ENCODE data around the gene DUSP15. TPM values are rescaled to one million over a fixed set of nuclear protein-coding genes. Genes with fewer than 3 reads are reported as not detected.

The DUSP15 gene
- total and polyA plus RNA-seq, 2 of the 8 experiments (the other 6 are each of a cell fraction or from before 2014, with no cell fraction given) = 0.91 to 3.2 TPM

GRCh38 chr20:31858760-31859083, 11.6 kb downstream of the DUSP15 start:
- no peak overlapping the region for H2BK15ac ChIP-seq (ENCODE audit: low read length)
- no peak overlapping the region for H2BK12ac ChIP-seq (ENCODE audit: low read depth, low read length)
- H3K9me3 ChIP-seq (ENCODE audit: insufficient read depth in 2 of 2, low read depth in 1 of 2, low read length in 1 of 2) = no peaks in the 10 kb centered on the region
- 83% methylated on average over 3 of the region's 3 CpGs; no CpG with 5 or more reads in 1 of the 2 experiments for WGBS, 2 experiments (ENCODE audit: extremely low coverage in 1 of 2, insufficient coverage in 1 of 2, insufficient read length in 1 of 2, insufficient replicate concordance in 2 of 2, low coverage in 1 of 2, low lambda C conversion rate in 2 of 2, missing lambda C conversion rate in 1 of 2)
- H3K23ac ChIP-seq (ENCODE audit: insufficient read length) = no peak overlapping the region
- ChIA-PET CTCF (ENCODE audit: partially characterized antibody) (interaction anchor here (0.6 to 2.7 kb wide), 6 partner anchors 12 to 172 kb away, joined by 3 to 16 read pairs (median 6); no protein-coding TSS in a partner anchor), POLR2A (ENCODE audit: partially characterized antibody) (interaction anchor here (1.6 kb wide), 1 partner anchor 173 kb away, joined by 3 read pairs; no protein-coding TSS in a partner anchor)
- H2BK5ac ChIP-seq (ENCODE audit: low read depth, low read length) = no peak overlapping the region
- no peaks in the 10 kb centered on the region for H3K79me2 ChIP-seq (ENCODE audit: control insufficient read depth in 1 of 2, insufficient read depth in 2 of 2, low read length in 2 of 2)
- peaks cover 15% of the 10 kb centered on the region for H3K23me2 ChIP-seq (ENCODE audit: low read depth, low read length)
- H3K9ac ChIP-seq (replicated peaks in 1 of 4; ENCODE audit: extremely low read depth in 1 of 4, low read depth in 3 of 4, low read length in 3 of 4) = no peak overlapping the region
- H3K4me2 ChIP-seq (ENCODE audit: insufficient read depth in 1 of 2, low read depth in 2 of 2, low read length in 2 of 2) = no peak overlapping the region
- no peaks in the 10 kb centered on the region for H3K79me1 ChIP-seq (ENCODE audit: low read depth, low read length)
- FAIRE-seq (no peak), DNase-seq (ENCODE audit: low read depth in 1 of 2, low spot score in 2 of 2) (no peak)
- H3K56ac ChIP-seq (replicated peaks; ENCODE audit: insufficient read length, low read depth, low read length) = no peak overlapping the region
- H4K5ac ChIP-seq (ENCODE audit: insufficient read length, low read depth, low read length) = no peak overlapping the region
- H3K4me3 ChIP-seq (ENCODE audit: extremely low read depth in 1 of 4, insufficient read depth in 2 of 4, low read depth in 3 of 4, low read length in 4 of 4) = no peak overlapping the region
- H3K4ac ChIP-seq (replicated peaks; ENCODE audit: insufficient read length, low read depth, low read length) = no peak overlapping the region
- no peak overlapping the region for H3K27ac ChIP-seq (ENCODE audit: low read depth, low read length)
- no peak overlapping the region for H4K91ac ChIP-seq (replicated peaks; ENCODE audit: insufficient read length, low read length)
- peaks cover 3 to 34% (median 18%) of the 10 kb centered on the region in 4 experiments for H3K4me1 ChIP-seq (replicated peaks in 1 of 4; ENCODE audit: control insufficient read depth in 3 of 4, insufficient read depth in 4 of 4, low read length in 3 of 4)
- H2BK120ac ChIP-seq (replicated peaks; ENCODE audit: low read depth, low read length) = no peak overlapping the region
- H2BK20ac ChIP-seq (ENCODE audit: low read length) = no peak overlapping the region
- H3K36me3 ChIP-seq (ENCODE audit: control insufficient read depth in 2 of 4, insufficient read depth in 4 of 4, low read length in 3 of 4) = no peaks in the 10 kb centered on the region
- no peak overlapping the region for H2AK5ac ChIP-seq (ENCODE audit: low read depth, low read length)
- no peak overlapping the region for H3K18ac ChIP-seq (ENCODE audit: extremely low read depth, low read length)
- no peak for TF ChIP-seq HDAC2 (IDR thresholded peaks at IDR 0.05; ENCODE audit: borderline replicate concordance in 1 of 2, low read depth in 2 of 2, low read length in 2 of 2)
- H3K14ac ChIP-seq (ENCODE audit: insufficient read length) = no peak overlapping the region
- peaks cover 0 to 19% (median 13%) of the 10 kb centered on the region in 4 experiments; a peak in 5 of 7 replicates for H3K27me3 ChIP-seq (replicated peaks in 1 of 4; ENCODE audit: control insufficient read depth in 3 of 4, extremely low read depth in 1 of 4, insufficient read depth in 3 of 4, low read length in 3 of 4)
- H4K20me1 ChIP-seq (replicated peaks in 1 of 2; ENCODE audit: control insufficient read depth in 1 of 2, insufficient read depth in 2 of 2, low read length in 2 of 2) = no peaks in the 10 kb centered on the region
- no peak overlapping the region for H4K8ac ChIP-seq (ENCODE audit: extremely low read depth, insufficient read depth, low read length)
- H2AFZ ChIP-seq (ENCODE audit: low read length) = no peak overlapping the region

Measured in H1 (cell line).